ENCODE measurements around the gene GNPDA1. TPM values are rescaled to one million over a fixed set of nuclear protein-coding genes. Genes with fewer than 3 reads are reported as not detected.

Gene GNPDA1
- polyA plus RNA-seq, 3 donors, result 14.6 to 47.6 (median 24.3) TPM

- Mint-ChIP-seq H3K4me3 (no peak overlapping the region), H3K27me3 (ENCODE audit: low read depth in 3 of 3) (no peaks in the 10 kb centered on the region), H3K27ac (peak overlapping the region in 1 of 7 donors; percentile 10), H3K9me3 (no peaks in the 10 kb centered on the region), H3K36me3 (peaks cover 68 to 84% of the 10 kb centered on the region in 2 donors), H3K4me1 (peaks cover 12% of the 10 kb centered on the region)
- WGBS (ENCODE audit: insufficient coverage), result 93% methylated on average over 3 of the region's 6 CpGs
- Histone ChIP-seq H3K27ac (ENCODE audit: low read depth in 1 of 2, low read length in 2 of 2) (peak overlapping the region in 1 of 2 donors; percentile 50), H3K9ac (ENCODE audit: insufficient read depth, low read length, poor library complexity, severe bottlenecking) (no peak overlapping the region), H3K4me1 (ENCODE audit: control insufficient read depth in 1 of 2, insufficient read depth in 2 of 2, low read length in 2 of 2) (no peaks in the 10 kb centered on the region), H3K27me3 (ENCODE audit: control insufficient read depth in 2 of 2, insufficient read depth in 2 of 2, low read length in 2 of 2) (no peaks in the 10 kb centered on the region), H4K20me1 (ENCODE audit: insufficient read depth, low read length) (no peaks in the 10 kb centered on the region), H2AFZ (ENCODE audit: insufficient read depth, low read depth, low read length, poor library complexity, severe bottlenecking) (no peak overlapping the region), H3K36me3 (replicated peaks in 1 of 2; ENCODE audit: control insufficient read depth in 1 of 2, insufficient read depth in 2 of 2, low read length in 2 of 2) (peaks cover 53 to 81% of the 10 kb centered on the region in 2 donors), H3K79me2 (ENCODE audit: insufficient read depth, low read length) (no peaks in the 10 kb centered on the region), H3K9me3 (replicated peaks in 1 of 2; ENCODE audit: control insufficient read depth in 1 of 2, insufficient read depth in 1 of 2, low read length in 2 of 2) (no peaks in the 10 kb centered on the region), H3K4me2 (replicated peaks; ENCODE audit: extremely low read depth, low read length, poor library complexity, severe bottlenecking) (no peak overlapping the region), H3K4me3 (replicated peaks in 1 of 3; ENCODE audit: low read depth in 2 of 3, low read length in 3 of 3) (no peak overlapping the region)
- DNase-seq, result no peak
- TF ChIP-seq, protein P1, sequence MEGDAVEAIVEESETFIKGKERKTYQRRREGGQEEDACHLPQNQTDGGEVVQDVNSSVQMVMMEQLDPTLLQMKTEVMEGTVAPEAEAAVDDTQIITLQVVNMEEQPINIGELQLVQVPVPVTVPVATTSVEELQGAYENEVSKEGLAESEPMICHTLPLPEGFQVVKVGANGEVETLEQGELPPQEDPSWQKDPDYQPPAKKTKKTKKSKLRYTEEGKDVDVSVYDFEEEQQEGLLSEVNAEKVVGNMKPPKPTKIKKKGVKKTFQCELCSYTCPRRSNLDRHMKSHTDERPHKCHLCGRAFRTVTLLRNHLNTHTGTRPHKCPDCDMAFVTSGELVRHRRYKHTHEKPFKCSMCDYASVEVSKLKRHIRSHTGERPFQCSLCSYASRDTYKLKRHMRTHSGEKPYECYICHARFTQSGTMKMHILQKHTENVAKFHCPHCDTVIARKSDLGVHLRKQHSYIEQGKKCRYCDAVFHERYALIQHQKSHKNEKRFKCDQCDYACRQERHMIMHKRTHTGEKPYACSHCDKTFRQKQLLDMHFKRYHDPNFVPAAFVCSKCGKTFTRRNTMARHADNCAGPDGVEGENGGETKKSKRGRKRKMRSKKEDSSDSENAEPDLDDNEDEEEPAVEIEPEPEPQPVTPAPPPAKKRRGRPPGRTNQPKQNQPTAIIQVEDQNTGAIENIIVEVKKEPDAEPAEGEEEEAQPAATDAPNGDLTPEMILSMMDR (IDR thresholded peaks at IDR 0.05), result peak; percentile 11
- intact Hi-C loops (cut with micrococcal nuclease), result no loop called here
Observed at GRCh38 chr5:142000704-142001484, 11.9 kb downstream of the GNPDA1 start.

DNA sequence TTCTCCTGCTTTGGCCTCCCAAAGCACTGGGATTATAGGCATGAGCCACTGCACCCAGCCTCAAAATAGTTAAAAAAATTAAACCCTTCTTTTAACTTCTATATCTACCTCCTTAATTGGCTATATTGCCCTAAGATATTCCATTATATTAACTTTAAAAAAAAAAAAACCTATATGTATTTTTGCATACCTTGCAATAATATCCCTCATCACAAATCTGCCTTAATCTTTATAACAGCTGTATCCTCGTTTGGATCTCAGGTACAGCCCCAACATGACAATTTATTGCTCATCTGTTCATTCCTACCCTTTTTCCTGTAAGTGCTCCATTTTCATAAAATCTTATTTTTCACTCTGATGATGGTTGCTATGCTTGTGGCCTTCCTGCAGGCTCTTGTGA, 12.7 kb downstream of the GNPDA1 start:
- H3K4me3 Mint-ChIP-seq, result no peak overlapping the region

More for the DNA sequence above, 12.7 kb downstream of the GNPDA1 start:
- Histone ChIP-seq H3K4me2 (replicated peaks; ENCODE audit: extremely low read depth, low read length, poor library complexity, severe bottlenecking) (no peak overlapping the region), H3K4me3 (replicated peaks in 1 of 3; ENCODE audit: low read depth in 2 of 3, low read length in 3 of 3) (no peak overlapping the region), H3K36me3 (replicated peaks in 1 of 2; ENCODE audit: control insufficient read depth in 1 of 2, insufficient read depth in 2 of 2, low read length in 2 of 2) (peaks cover 47 to 78% of the 10 kb centered on the region in 2 donors), H2AFZ (ENCODE audit: insufficient read depth, low read depth, low read length, poor library complexity, severe bottlenecking) (no peak overlapping the region), H3K9ac (ENCODE audit: insufficient read depth, low read length, poor library complexity, severe bottlenecking) (no peak overlapping the region), H3K79me2 (ENCODE audit: insufficient read depth, low read length) (no peaks in the 10 kb centered on the region), H4K20me1 (ENCODE audit: insufficient read depth, low read length) (no peaks in the 10 kb centered on the region), H3K27me3 (ENCODE audit: control insufficient read depth in 2 of 2, insufficient read depth in 2 of 2, low read length in 2 of 2) (no peaks in the 10 kb centered on the region), H3K4me1 (ENCODE audit: control insufficient read depth in 1 of 2, insufficient read depth in 2 of 2, low read length in 2 of 2) (no peaks in the 10 kb centered on the region), H3K27ac (ENCODE audit: low read depth in 1 of 2, low read length in 2 of 2) (peak overlapping the region in 1 of 2 donors; percentile 50), H3K9me3 (replicated peaks in 1 of 2; ENCODE audit: control insufficient read depth in 1 of 2, insufficient read depth in 1 of 2, low read length in 2 of 2) (no peaks in the 10 kb centered on the region)
- 100% methylated on average over 1 of the region's 1 CpG for WGBS (ENCODE audit: insufficient coverage)
- Mint-ChIP-seq H3K27ac (no peak overlapping the region), H3K9me3 (no peaks in the 10 kb centered on the region), H3K27me3 (ENCODE audit: low read depth in 3 of 3) (no peaks in the 10 kb centered on the region), H3K4me1 (peaks cover 12% of the 10 kb centered on the region), H3K36me3 (peaks cover 64 to 82% of the 10 kb centered on the region in 2 donors)
- intact Hi-C loops (cut with micrococcal nuclease), result no loop called here
- no peak for DNase-seq
- TF ChIP-seq, protein P1 (IDR thresholded peaks at IDR 0.05), result no peak
